ENCODE data around the gene GALNT12. TPM values are rescaled to one million over a fixed set of nuclear protein-coding genes. Genes with fewer than 3 reads are reported as not detected.

The GALNT12 gene
- total and polyA plus RNA-seq, 2 experiments from 2014 or later = 14.6 to 23.6 TPM

- Histone ChIP-seq H3K9me2 (ENCODE audit: insufficient read depth) (no peaks in the 10 kb centered on the region), H3K4me2 (no peak overlapping the region), H3F3A (replicated peaks; ENCODE audit: low read depth) (no peaks in the 10 kb centered on the region), H3K4me1 (ENCODE audit: insufficient read depth) (no peaks in the 10 kb centered on the region), H4K20me1 (replicated peaks; ENCODE audit: insufficient read depth) (peaks cover 5% of the 10 kb centered on the region; the same call in 1 of the 2 replicates), H3K36me3 (ENCODE audit: insufficient read depth) (peaks cover 25% of the 10 kb centered on the region), H3K27me3 (ENCODE audit: insufficient read depth) (no peaks in the 10 kb centered on the region), H3K79me2 (replicated peaks; ENCODE audit: insufficient read depth) (no peaks in the 10 kb centered on the region), H2AFZ (no peak overlapping the region), H3K4me3 (no peak overlapping the region), H3K27ac (ENCODE audit: low read depth) (no peak overlapping the region)
- Mint-ChIP-seq H3K4me1 (no peaks in the 10 kb centered on the region), H3K27ac (no peak overlapping the region), H3K36me3 (ENCODE audit: low read depth) (peaks cover 61% of the 10 kb centered on the region), H3K9me3 (no peaks in the 10 kb centered on the region; the same call in 2 of the 3 replicates), H3K27me3 (ENCODE audit: insufficient read depth, low read depth, poor library complexity) (peaks cover 8% of the 10 kb centered on the region), H3K4me3 (no peak overlapping the region)
- DNase-seq (ENCODE audit: low spot score) (no peak), ATAC-seq (no peak)
- no peak for TF ChIP-seq REST (IDR thresholded peaks at IDR 0.05; ENCODE audit: unreplicated experiment)
- no peak for TF ChIP-seq ZNF114 (CRISPR knock-in tag; IDR thresholded peaks at IDR 0.05)
- TF ChIP-seq POLR2AphosphoS5 (IDR thresholded peaks at IDR 0.05; ENCODE audit: low read depth) = no peak
- no peak for TF ChIP-seq ZNF331 (CRISPR knock-in tag; IDR thresholded peaks at IDR 0.05; ENCODE audit: low read depth)
- no peak for TF ChIP-seq NANOG (IDR thresholded peaks at IDR 0.05; ENCODE audit: borderline replicate concordance)
- TF ChIP-seq CREB1 (CRISPR knock-in tag; IDR thresholded peaks at IDR 0.05; ENCODE audit: low read depth) = no peak
- no peak for TF ChIP-seq STAT1 (IDR thresholded peaks at IDR 0.05; ENCODE audit: unreplicated experiment)
- TF ChIP-seq, protein P1, sequence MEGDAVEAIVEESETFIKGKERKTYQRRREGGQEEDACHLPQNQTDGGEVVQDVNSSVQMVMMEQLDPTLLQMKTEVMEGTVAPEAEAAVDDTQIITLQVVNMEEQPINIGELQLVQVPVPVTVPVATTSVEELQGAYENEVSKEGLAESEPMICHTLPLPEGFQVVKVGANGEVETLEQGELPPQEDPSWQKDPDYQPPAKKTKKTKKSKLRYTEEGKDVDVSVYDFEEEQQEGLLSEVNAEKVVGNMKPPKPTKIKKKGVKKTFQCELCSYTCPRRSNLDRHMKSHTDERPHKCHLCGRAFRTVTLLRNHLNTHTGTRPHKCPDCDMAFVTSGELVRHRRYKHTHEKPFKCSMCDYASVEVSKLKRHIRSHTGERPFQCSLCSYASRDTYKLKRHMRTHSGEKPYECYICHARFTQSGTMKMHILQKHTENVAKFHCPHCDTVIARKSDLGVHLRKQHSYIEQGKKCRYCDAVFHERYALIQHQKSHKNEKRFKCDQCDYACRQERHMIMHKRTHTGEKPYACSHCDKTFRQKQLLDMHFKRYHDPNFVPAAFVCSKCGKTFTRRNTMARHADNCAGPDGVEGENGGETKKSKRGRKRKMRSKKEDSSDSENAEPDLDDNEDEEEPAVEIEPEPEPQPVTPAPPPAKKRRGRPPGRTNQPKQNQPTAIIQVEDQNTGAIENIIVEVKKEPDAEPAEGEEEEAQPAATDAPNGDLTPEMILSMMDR (conservative IDR thresholded peaks at IDR 0.05; ENCODE audit: low read depth in 2 of 2) = no peak
- TF ChIP-seq, protein P2, sequence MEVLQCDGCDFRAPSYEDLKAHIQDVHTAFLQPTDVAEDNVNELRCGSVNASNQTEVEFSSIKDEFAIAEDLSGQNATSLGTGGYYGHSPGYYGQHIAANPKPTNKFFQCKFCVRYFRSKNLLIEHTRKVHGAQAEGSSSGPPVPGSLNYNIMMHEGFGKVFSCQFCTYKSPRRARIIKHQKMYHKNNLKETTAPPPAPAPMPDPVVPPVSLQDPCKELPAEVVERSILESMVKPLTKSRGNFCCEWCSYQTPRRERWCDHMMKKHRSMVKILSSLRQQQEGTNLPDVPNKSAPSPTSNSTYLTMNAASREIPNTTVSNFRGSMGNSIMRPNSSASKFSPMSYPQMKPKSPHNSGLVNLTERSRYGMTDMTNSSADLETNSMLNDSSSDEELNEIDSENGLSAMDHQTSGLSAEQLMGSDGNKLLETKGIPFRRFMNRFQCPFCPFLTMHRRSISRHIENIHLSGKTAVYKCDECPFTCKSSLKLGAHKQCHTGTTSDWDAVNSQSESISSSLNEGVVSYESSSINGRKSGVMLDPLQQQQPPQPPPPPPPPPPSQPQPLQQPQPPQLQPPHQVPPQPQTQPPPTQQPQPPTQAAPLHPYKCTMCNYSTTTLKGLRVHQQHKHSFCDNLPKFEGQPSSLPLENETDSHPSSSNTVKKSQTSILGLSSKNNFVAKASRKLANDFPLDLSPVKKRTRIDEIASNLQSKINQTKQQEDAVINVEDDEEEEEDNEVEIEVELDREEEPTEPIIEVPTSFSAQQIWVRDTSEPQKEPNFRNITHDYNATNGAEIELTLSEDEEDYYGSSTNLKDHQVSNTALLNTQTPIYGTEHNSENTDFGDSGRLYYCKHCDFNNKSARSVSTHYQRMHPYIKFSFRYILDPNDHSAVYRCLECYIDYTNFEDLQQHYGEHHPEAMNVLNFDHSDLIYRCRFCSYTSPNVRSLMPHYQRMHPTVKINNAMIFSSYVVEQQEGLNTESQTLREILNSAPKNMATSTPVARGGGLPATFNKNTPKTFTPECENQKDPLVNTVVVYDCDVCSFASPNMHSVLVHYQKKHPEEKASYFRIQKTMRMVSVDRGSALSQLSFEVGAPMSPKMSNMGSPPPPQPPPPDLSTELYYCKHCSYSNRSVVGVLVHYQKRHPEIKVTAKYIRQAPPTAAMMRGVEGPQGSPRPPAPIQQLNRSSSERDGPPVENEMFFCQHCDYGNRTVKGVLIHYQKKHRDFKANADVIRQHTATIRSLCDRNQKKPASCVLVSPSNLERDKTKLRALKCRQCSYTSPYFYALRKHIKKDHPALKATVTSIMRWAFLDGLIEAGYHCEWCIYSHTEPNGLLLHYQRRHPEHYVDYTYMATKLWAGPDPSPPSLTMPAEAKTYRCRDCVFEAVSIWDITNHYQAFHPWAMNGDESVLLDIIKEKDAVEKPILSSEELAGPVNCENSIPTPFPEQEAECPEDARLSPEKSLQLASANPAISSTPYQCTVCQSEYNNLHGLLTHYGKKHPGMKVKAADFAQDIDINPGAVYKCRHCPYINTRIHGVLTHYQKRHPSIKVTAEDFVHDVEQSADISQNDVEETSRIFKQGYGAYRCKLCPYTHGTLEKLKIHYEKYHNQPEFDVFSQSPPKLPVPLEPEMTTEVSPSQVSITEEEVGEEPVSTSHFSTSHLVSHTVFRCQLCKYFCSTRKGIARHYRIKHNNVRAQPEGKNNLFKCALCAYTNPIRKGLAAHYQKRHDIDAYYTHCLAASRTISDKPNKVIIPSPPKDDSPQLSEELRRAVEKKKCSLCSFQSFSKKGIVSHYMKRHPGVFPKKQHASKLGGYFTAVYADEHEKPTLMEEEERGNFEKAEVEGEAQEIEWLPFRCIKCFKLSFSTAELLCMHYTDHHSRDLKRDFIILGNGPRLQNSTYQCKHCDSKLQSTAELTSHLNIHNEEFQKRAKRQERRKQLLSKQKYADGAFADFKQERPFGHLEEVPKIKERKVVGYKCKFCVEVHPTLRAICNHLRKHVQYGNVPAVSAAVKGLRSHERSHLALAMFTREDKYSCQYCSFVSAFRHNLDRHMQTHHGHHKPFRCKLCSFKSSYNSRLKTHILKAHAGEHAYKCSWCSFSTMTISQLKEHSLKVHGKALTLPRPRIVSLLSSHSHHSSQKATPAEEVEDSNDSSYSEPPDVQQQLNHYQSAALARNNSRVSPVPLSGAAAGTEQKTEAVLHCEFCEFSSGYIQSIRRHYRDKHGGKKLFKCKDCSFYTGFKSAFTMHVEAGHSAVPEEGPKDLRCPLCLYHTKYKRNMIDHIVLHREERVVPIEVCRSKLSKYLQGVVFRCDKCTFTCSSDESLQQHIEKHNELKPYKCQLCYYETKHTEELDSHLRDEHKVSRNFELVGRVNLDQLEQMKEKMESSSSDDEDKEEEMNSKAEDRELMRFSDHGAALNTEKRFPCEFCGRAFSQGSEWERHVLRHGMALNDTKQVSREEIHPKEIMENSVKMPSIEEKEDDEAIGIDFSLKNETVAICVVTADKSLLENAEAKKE (CRISPR knock-in tag; IDR thresholded peaks at IDR 0.05) = no peak
- TF ChIP-seq, protein P3, sequence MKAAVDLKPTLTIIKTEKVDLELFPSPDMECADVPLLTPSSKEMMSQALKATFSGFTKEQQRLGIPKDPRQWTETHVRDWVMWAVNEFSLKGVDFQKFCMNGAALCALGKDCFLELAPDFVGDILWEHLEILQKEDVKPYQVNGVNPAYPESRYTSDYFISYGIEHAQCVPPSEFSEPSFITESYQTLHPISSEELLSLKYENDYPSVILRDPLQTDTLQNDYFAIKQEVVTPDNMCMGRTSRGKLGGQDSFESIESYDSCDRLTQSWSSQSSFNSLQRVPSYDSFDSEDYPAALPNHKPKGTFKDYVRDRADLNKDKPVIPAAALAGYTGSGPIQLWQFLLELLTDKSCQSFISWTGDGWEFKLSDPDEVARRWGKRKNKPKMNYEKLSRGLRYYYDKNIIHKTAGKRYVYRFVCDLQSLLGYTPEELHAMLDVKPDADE (IDR thresholded peaks at IDR 0.05) = no peak
- TF ChIP-seq EZH2phosphoT487 (IDR thresholded peaks at IDR 0.05; ENCODE audit: unreplicated experiment) = no peak
- TF ChIP-seq EZH2 (IDR thresholded peaks at IDR 0.05; ENCODE audit: low read depth, unreplicated experiment) = no peak
- no peak for TF ChIP-seq JUNB (IDR thresholded peaks at IDR 0.05; ENCODE audit: unreplicated experiment)
Measured at GRCh38 chr9:98767196-98767595, 40.3 kb upstream of the GALNT12 start.
